Smooth muscle cell (in vitro differentiated cells): Measurements from ENCODE around the gene ZMYND12. TPM values are rescaled to one million over a fixed set of nuclear protein-coding genes. Genes with fewer than 3 reads are reported as not detected.

Source experiments
- DNase-seq: peaks from one replicate; lab custom pipeline; 2025; ENCODE audit not compliant: unreplicated experiment; lab: John Stamatoyannopoulos, UW
- H2AFZ ChIP-seq: fragments of 200-600 bp; sonication (generic); 2 replicates; pipeline ENCODE4 v1.6.0; 2016; ENCODE audit warnings: antibody characterized with exemption, low read depth, mild to moderate bottlenecking
- H3F3A ChIP-seq: fragments of 200-600 bp; sonication (generic); 2 replicates; pipeline ENCODE4 v1.6.0; 2017; ENCODE audit warnings: antibody characterized with exemption, low read depth
- H3K27ac ChIP-seq: fragments of 200-600 bp; sonication (generic); 2 replicates; pipeline ENCODE4 v1.5.1; 2016; ENCODE audit warnings: low read depth, mild to moderate bottlenecking
- H3K27me3 ChIP-seq: fragments of 200-600 bp; sonication (generic); 2 replicates; pipeline ENCODE4 v1.6.1; 2016; ENCODE audit warnings: low read depth, mild to moderate bottlenecking
- H3K36me3 ChIP-seq: fragments of 200-600 bp; sonication (generic); 2 replicates; pipeline ENCODE4 v1.5.1; 2016; ENCODE audit warnings: low read depth
- H3K4me1 ChIP-seq: fragments of 200-600 bp; sonication (generic); 2 replicates; pipeline ENCODE4 v1.5.1; 2016; ENCODE audit warnings: low read depth
- H3K4me2 ChIP-seq: fragments of 200-600 bp; sonication (generic); 2 replicates; pipeline ENCODE4 v1.6.0; 2016; ENCODE audit warnings: mild to moderate bottlenecking
- H3K4me3 ChIP-seq: fragments of 200-600 bp; sonication (generic); 2 replicates; pipeline ENCODE4 v1.5.1; 2016; ENCODE audit warnings: mild to moderate bottlenecking
- H3K79me2 ChIP-seq: fragments of 200-600 bp; sonication (generic); 2 replicates; pipeline ENCODE4 v1.6.0; 2016; ENCODE audit warnings: low read depth, mild to moderate bottlenecking
- H3K9ac ChIP-seq: fragments of 200-600 bp; sonication (generic); 2 replicates; pipeline ENCODE4 v1.6.0; 2016; ENCODE audit warnings: low read depth
- H3K9me3 ChIP-seq: fragments of 200-600 bp; sonication (generic); replicated peaks from 2 replicates; pipeline ENCODE4 v1.5.1; 2016; ENCODE audit warnings: low read depth
- H4K20me1 ChIP-seq: fragments of 200-600 bp; sonication (generic); 2 replicates; pipeline ENCODE4 v1.6.0; 2016; ENCODE audit warnings: low read depth
- WGBS: methylation state at CpG from one replicate; pipeline ENCODE4 v1.1.7; 2016; ENCODE audit warnings: low lambda C conversion rate; 5-methylcytosine and 5-hydroxymethylcytosine counted together
- polyA plus RNA-seq: library from polyadenylated mRNA; unstranded; fragments of >200 nt; fragmentation: Nextera tagmentation; extraction: Ambion mirVana; gene quantifications from 2 replicates; pipeline ENCODE4 v1.2.1, GENCODE V29; 2016
- total RNA-seq: library from RNA; depleted of rRNA; stranded (reverse); fragments of >200 nt; gene quantifications from 2 replicates; pipeline ENCODE4 v1.2.3, GENCODE V29; 2014
- TF ChIP-seq, protein P1 (sequence below): fragments of 200-600 bp; sonication (generic); IDR thresholded peaks from 2 replicates; pipeline ENCODE4 v1.5.1; 2017; ENCODE audit warnings: borderline replicate concordance, mild to moderate bottlenecking, antibody characterized with exemption; ENCODE audit not compliant: insufficient read depth, poor library complexity, severe bottlenecking

ZMYND12 gene
- total and polyA plus RNA-seq, 2 experiments from 2014 or later = 1.5 to 1.8 TPM

DNA sequence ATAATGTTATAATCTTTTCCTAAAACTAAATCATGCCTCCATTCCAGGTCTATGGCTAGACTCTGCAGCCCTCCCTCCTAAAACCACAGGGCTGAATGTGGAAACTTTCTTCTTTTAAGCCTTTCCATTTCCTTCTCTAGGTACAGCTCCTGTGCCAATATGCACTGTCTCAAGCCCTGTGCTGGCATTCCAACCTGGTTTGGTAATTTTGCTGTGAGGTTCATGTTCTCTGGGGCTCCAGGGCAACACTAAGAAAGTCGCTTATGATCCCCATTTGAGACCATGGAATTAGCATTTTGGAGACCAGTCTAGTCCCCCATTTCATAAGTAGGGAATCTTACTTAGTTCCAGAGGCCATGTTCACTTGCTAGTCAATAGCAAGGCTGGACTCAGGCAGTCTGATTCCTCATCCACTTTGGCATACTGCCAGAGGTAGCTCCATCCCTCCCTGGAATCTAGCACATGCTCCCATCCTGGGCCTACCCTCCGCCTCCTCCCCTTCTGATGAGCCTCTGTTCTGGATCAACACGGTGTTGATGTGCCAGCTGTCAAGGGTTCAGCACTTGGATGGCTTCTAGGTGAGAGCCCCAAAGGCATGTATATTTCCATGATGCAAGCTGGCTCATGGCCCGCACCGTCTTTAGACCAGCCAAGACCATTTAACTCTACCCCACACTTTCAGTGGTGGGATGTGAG lies 36.5 kb downstream of the ZMYND12 start:
- no peak overlapping the region for H3K27ac ChIP-seq
- H3K27me3 ChIP-seq = no peaks in the 10 kb centered on the region
- H3K4me1 ChIP-seq = peaks cover 12% of the 10 kb centered on the region
- H2AFZ ChIP-seq = no peak overlapping the region
- no peaks in the 10 kb centered on the region for H3K36me3 ChIP-seq
- H3F3A ChIP-seq = no peaks in the 10 kb centered on the region
- no peaks in the 10 kb centered on the region for H3K79me2 ChIP-seq
- H3K9me3 ChIP-seq = no peaks in the 10 kb centered on the region
- H4K20me1 ChIP-seq = no peaks in the 10 kb centered on the region
- TF ChIP-seq, protein P1, sequence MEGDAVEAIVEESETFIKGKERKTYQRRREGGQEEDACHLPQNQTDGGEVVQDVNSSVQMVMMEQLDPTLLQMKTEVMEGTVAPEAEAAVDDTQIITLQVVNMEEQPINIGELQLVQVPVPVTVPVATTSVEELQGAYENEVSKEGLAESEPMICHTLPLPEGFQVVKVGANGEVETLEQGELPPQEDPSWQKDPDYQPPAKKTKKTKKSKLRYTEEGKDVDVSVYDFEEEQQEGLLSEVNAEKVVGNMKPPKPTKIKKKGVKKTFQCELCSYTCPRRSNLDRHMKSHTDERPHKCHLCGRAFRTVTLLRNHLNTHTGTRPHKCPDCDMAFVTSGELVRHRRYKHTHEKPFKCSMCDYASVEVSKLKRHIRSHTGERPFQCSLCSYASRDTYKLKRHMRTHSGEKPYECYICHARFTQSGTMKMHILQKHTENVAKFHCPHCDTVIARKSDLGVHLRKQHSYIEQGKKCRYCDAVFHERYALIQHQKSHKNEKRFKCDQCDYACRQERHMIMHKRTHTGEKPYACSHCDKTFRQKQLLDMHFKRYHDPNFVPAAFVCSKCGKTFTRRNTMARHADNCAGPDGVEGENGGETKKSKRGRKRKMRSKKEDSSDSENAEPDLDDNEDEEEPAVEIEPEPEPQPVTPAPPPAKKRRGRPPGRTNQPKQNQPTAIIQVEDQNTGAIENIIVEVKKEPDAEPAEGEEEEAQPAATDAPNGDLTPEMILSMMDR = no peak
- no peak overlapping the region for H3K9ac ChIP-seq
- no peak overlapping the region for H3K4me3 ChIP-seq
- no peak overlapping the region for H3K4me2 ChIP-seq
- DNase-seq = no peak
- WGBS = 85% methylated on average over 5 of the region's 5 CpGs

DNA sequence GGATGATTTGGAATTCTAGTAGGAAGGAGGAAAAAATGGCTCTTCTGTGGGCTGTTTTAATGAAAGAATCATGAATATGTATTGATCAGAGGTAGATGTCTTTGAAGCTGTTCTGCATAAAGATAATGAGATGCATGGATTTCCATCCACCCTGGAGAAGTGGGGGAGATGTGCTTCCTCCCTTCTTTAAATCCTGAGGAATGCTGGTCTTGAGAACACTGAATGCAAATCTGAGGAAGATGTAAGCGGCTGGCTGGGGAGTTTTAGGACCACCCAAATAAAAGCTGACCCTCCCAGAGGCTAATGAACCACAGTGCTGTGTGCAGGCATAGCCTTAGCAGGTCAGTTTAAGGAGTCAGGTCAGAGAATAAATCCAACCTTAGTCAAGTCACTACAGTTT lies 37.3 kb downstream of the ZMYND12 start:
- no peak overlapping the region for H3K27ac ChIP-seq
- H3K4me3 ChIP-seq = no peak overlapping the region
- peaks cover 12% of the 10 kb centered on the region for H3K4me1 ChIP-seq
- no peak overlapping the region for H2AFZ ChIP-seq
- no peak overlapping the region for H3K9ac ChIP-seq
- no peaks in the 10 kb centered on the region for H3K27me3 ChIP-seq
- no peaks in the 10 kb centered on the region for H3K36me3 ChIP-seq
- 83% methylated on average over 1 of the region's 1 CpG for WGBS
- H3K9me3 ChIP-seq = no peaks in the 10 kb centered on the region
- H3K4me2 ChIP-seq = no peak overlapping the region
- no peaks in the 10 kb centered on the region for H3F3A ChIP-seq
- TF ChIP-seq, protein P1 = no peak
- no peaks in the 10 kb centered on the region for H4K20me1 ChIP-seq
- no peaks in the 10 kb centered on the region for H3K79me2 ChIP-seq
- DNase-seq = no peak

DNA sequence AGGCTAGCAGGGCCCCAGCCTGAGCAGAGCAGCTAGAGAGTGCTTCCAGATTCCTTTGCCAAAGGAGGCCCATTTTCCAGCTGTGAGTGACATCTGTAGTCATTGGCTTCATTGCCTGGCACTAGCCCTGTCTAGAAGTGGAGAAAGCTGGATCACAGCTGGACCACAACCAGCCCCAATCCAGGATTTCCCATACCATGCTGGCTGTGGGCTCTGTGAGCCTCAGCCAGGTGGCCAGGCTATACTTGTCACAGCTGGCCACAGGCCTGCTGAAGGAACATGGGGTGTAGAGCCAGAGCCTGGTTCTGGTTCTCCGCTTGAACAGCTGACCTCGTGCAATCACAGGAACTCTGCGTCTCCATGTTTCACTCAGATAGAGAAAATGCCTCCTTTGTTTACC lies 38.7 kb downstream of the ZMYND12 start:
- WGBS = 77% methylated on average over 3 of the region's 3 CpGs
- H3K4me3 ChIP-seq = no peak overlapping the region
- H2AFZ ChIP-seq = no peak overlapping the region
- no peak overlapping the region for H3K27ac ChIP-seq
- DNase-seq = no peak
- no peaks in the 10 kb centered on the region for H3K9me3 ChIP-seq
- no peak overlapping the region for H3K9ac ChIP-seq
- no peaks in the 10 kb centered on the region for H4K20me1 ChIP-seq
- no peaks in the 10 kb centered on the region for H3K79me2 ChIP-seq
- no peaks in the 10 kb centered on the region for H3K36me3 ChIP-seq
- no peaks in the 10 kb centered on the region for H3K27me3 ChIP-seq
- TF ChIP-seq, protein P1 = no peak
- no peak overlapping the region for H3K4me2 ChIP-seq
- H3F3A ChIP-seq = no peaks in the 10 kb centered on the region
- H3K4me1 ChIP-seq = peaks cover 12% of the 10 kb centered on the region
